Progenitor cell of endocrine pancreas (in vitro differentiated cells): ENCODE results near the gene TIGAR. TPM values are rescaled to one million over a fixed set of nuclear protein-coding genes. Genes with fewer than 3 reads are reported as not detected.
A peak's percentile ranks its signal among the peaks of the same experiment; 100 is the strongest.

Experiments used
- DNase-seq: peaks from one replicate; pipeline ENCODE4 v3.0.0; 2021; ENCODE audit warnings: low spot score; ENCODE audit not compliant: unreplicated experiment
- H3K27ac Mint-ChIP-seq: 2 replicates; pipeline ENCODE4 v1.8.0; 2021; ENCODE audit warnings: mild to moderate bottlenecking, moderate library complexity, mixed read lengths
- H3K27me3 Mint-ChIP-seq: 2 replicates; pipeline ENCODE4 v1.8.0; 2021; ENCODE audit warnings: mixed read lengths
- H3K36me3 Mint-ChIP-seq: 2 replicates; pipeline ENCODE4 v1.8.0; 2022; ENCODE audit warnings: mixed read lengths; ENCODE audit not compliant: insufficient read depth
- H3K4me1 Mint-ChIP-seq: 2 replicates; pipeline ENCODE4 v1.8.0; 2021; ENCODE audit warnings: low read depth, mixed read lengths
- H3K4me3 Mint-ChIP-seq: 2 replicates; pipeline ENCODE4 v1.8.0; 2021; ENCODE audit warnings: low read depth, mild to moderate bottlenecking, moderate library complexity, mixed read lengths
- H3K9me3 Mint-ChIP-seq: 2 replicates; pipeline ENCODE4 v1.8.0; 2021; ENCODE audit warnings: low read depth, mixed read lengths
- CTCF ChIP-seq: fragments of 200-600 bp; sonication (generic); IDR thresholded peaks from one replicate; pipeline ENCODE4 v1.5.0; 2021; ENCODE audit warnings: antibody characterized with exemption, mild to moderate bottlenecking; ENCODE audit not compliant: unreplicated experiment
- total RNA-seq: library from RNA; stranded (reverse); gene quantifications from 2 replicates; pipeline ENCODE4 v1.2.1, GENCODE V29; 2021

The TIGAR gene
- total RNA-seq, 1 donor from 2014 or later = 21.6 TPM

GRCh38 chr12:4280351-4281163, 40.5 kb upstream of the TIGAR start:
- no peak overlapping the region for H3K4me3 Mint-ChIP-seq
- peaks cover 64% of the 10 kb centered on the region for H3K36me3 Mint-ChIP-seq
- no peaks in the 10 kb centered on the region for H3K27me3 Mint-ChIP-seq
- H3K9me3 Mint-ChIP-seq = no peaks in the 10 kb centered on the region
- H3K4me1 Mint-ChIP-seq = peaks cover 40% of the 10 kb centered on the region
- TF ChIP-seq CTCF = no peak
- no peak for DNase-seq
- H3K27ac Mint-ChIP-seq = peak overlapping the region; percentile 87

- no peak for TF ChIP-seq CTCF
- no peaks in the 10 kb centered on the region for H3K9me3 Mint-ChIP-seq
- H3K4me3 Mint-ChIP-seq = no peak overlapping the region
- H3K36me3 Mint-ChIP-seq = peaks cover 65% of the 10 kb centered on the region
- DNase-seq = no peak
- peaks cover 35% of the 10 kb centered on the region for H3K4me1 Mint-ChIP-seq
- no peaks in the 10 kb centered on the region for H3K27me3 Mint-ChIP-seq
- H3K27ac Mint-ChIP-seq = no peak overlapping the region
Measured at GRCh38 chr12:4281173-4281654, 39.8 kb upstream of the TIGAR start.

- Mint-ChIP-seq H3K4me3 (no peak overlapping the region), H3K4me1 (peaks cover 28% of the 10 kb centered on the region), H3K9me3 (no peaks in the 10 kb centered on the region), H3K27ac (no peak overlapping the region), H3K27me3 (no peaks in the 10 kb centered on the region), H3K36me3 (peaks cover 64% of the 10 kb centered on the region)
- DNase-seq = no peak
- TF ChIP-seq CTCF = no peak
Measured at GRCh38 chr12:4282103-4282891, 38.7 kb upstream of the TIGAR start.

- H3K4me1 Mint-ChIP-seq = peaks cover 25% of the 10 kb centered on the region
- H3K27ac Mint-ChIP-seq = no peak overlapping the region
- H3K9me3 Mint-ChIP-seq = no peaks in the 10 kb centered on the region
- no peak overlapping the region for H3K4me3 Mint-ChIP-seq
- no peaks in the 10 kb centered on the region for H3K27me3 Mint-ChIP-seq
- no peak for DNase-seq
- H3K36me3 Mint-ChIP-seq = peaks cover 64% of the 10 kb centered on the region
- TF ChIP-seq CTCF = peak; percentile 36
Measured at GRCh38 chr12:4282892-4283511, 38.0 kb upstream of the TIGAR start.

GRCh38 chr12:4283512-4284255, 37.3 kb upstream of the TIGAR start:
- DNase-seq = no peak
- Mint-ChIP-seq H3K27me3 (no peaks in the 10 kb centered on the region), H3K27ac (peak overlapping the region; percentile 56), H3K4me3 (no peak overlapping the region), H3K4me1 (peaks cover 24% of the 10 kb centered on the region), H3K9me3 (no peaks in the 10 kb centered on the region), H3K36me3 (peaks cover 63% of the 10 kb centered on the region)
- no peak for TF ChIP-seq CTCF
